Kidney (tissue), 14 donors: Measurements from ENCODE around the gene SENP2. TPM values are rescaled to one million over a fixed set of nuclear protein-coding genes. Genes with fewer than 3 reads are reported as not detected.

ENCODE experiments used
- DNase-seq, 5 donors: peaks; one replicate each; pipeline ENCODE4 v3.0.0-alpha.2; 2013 to 2020
- FAIRE-seq: peaks from 2 replicates; lab custom pipeline; 2012; peaks lifted over from hg19 to GRCh38; lab: Jason Lieb, UNC
- H3K27ac ChIP-seq, 2 donors: one replicate each; pipeline ENCODE4 v1.7.0; 2013; ENCODE audit warnings: low read depth in 2 of 2, low read length in 2 of 2, inconsistent platforms in 1 of 2
- H3K27me3 ChIP-seq: one replicate; pipeline ENCODE4 v1.7.1; 2013; ENCODE audit warnings: low read length, inconsistent platforms; ENCODE audit not compliant: control insufficient read depth, insufficient read depth
- H3K36me3 ChIP-seq, 3 donors: one replicate each; pipeline versions ENCODE4 v1.7.0 to v1.7.1; 2013; ENCODE audit warnings: low read length in 3 of 3, control low read depth in 1 of 3, inconsistent platforms in 1 of 3; ENCODE audit not compliant: insufficient read depth in 3 of 3, control insufficient read depth in 2 of 3
- H3K4me1 ChIP-seq, 3 donors: one replicate each; pipeline versions ENCODE4 v1.7.0 to v1.7.1; 2013; ENCODE audit warnings: low read length in 3 of 3, inconsistent platforms in 1 of 3, low read depth in 1 of 3; ENCODE audit not compliant: control insufficient read depth in 2 of 3, insufficient read depth in 2 of 3
- H3K4me3 ChIP-seq, 3 donors: one replicate each; pipeline versions ENCODE4 v1.7.0 to v1.8.1; 2013; ENCODE audit warnings: low read length in 3 of 3, control low read depth in 1 of 3, inconsistent platforms in 1 of 3
- H3K9ac ChIP-seq, 3 donors: one replicate each; pipeline versions ENCODE4 v1.7.0 to v1.7.1; 2013; ENCODE audit warnings: low read length in 3 of 3, control low read depth in 1 of 3, inconsistent platforms in 1 of 3
- H3K9me3 ChIP-seq, 3 donors: one replicate each; pipeline versions ENCODE4 v1.7.0 to v1.7.1; 2013; ENCODE audit warnings: low read length in 3 of 3, control low read depth in 1 of 3, inconsistent platforms in 1 of 3; ENCODE audit not compliant: control insufficient read depth in 2 of 3, insufficient read depth in 1 of 3
- intact Hi-C: fragments of 100-400 bp; cut with DNase I; formaldehyde crosslinking; loops from one replicate; pipeline ENCODE4 v1.11.1; 2022
- polyA plus RNA-seq: library from polyadenylated mRNA; stranded (reverse); fragments of 350-450 nt; fragmentation: Illumina TruSeq; extraction: RNeasy Lipid Tissue Mini Kit (QIAGEN cat#74804); gene quantifications from one replicate; pipeline ENCODE4 v1.2.3, GENCODE V29; 2014; ENCODE audit warnings: low read depth, low replicate concordance; ENCODE audit not compliant: insufficient read depth
- total RNA-seq: library from RNA; stranded (reverse); fragmentation: NEBNext Ultra II Directional; extraction: Animal tissue kit (Norgen Biotek cat#: 25700); gene quantifications from one replicate; pipeline ENCODE4 v1.2.1, GENCODE V29; 2021
- TF ChIP-seq, protein P1 (sequence below): IDR thresholded peaks from 3 replicates; pipeline ENCODE4 v1.5.1; 2012; ENCODE audit warnings: mild to moderate bottlenecking, moderate library complexity, borderline replicate concordance; ENCODE audit not compliant: insufficient read depth; ENCODE audit errors: extremely low read depth
- donor health status: control.
- donor health status: control.
- donor health status: control.
- donor health status: control.
- donor health status: control.
- donor health status: DM: yes; HTN: yes; CAD: no.
- donor health status: Normal renal cell carcinoma (clear cell type).

Gene SENP2
- total and polyA plus RNA-seq, 2 donors from 2014 or later = 10.8 to 29.6 TPM

DNA sequence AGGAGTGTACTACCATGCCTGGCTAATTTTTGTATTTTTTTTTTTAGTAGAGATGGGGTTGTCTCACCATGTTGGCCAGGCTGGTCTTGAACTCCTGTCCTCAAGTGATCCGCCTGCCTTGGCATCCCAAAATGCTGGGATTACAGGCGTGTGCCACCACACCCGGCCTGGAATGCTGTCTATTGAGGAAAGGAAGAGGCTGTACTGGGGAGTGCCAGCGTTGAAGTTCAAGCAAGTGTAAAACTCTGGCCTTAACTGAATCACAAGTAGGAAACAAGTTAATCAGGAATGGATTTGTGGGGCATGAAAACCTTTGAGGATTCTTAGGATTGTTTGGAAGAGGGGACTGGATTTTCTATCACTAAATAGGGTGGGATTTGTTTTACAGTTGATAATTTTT lies 1.4 kb upstream of the SENP2 start:
- Histone ChIP-seq H3K36me3 (no peaks in the 10 kb centered on the region), H3K4me1 (peaks cover 0 to 19% (median 13%) of the 10 kb centered on the region in 3 donors), H3K27me3 (no peaks in the 10 kb centered on the region), H3K9me3 (no peaks in the 10 kb centered on the region), H3K9ac (no peak overlapping the region), H3K27ac (no peak overlapping the region), H3K4me3 (no peak overlapping the region)
- intact Hi-C loops = no loop called here
- DNase-seq (peak in 1 of 5 donors; percentile 16), FAIRE-seq (no peak)
- TF ChIP-seq, protein P1, sequence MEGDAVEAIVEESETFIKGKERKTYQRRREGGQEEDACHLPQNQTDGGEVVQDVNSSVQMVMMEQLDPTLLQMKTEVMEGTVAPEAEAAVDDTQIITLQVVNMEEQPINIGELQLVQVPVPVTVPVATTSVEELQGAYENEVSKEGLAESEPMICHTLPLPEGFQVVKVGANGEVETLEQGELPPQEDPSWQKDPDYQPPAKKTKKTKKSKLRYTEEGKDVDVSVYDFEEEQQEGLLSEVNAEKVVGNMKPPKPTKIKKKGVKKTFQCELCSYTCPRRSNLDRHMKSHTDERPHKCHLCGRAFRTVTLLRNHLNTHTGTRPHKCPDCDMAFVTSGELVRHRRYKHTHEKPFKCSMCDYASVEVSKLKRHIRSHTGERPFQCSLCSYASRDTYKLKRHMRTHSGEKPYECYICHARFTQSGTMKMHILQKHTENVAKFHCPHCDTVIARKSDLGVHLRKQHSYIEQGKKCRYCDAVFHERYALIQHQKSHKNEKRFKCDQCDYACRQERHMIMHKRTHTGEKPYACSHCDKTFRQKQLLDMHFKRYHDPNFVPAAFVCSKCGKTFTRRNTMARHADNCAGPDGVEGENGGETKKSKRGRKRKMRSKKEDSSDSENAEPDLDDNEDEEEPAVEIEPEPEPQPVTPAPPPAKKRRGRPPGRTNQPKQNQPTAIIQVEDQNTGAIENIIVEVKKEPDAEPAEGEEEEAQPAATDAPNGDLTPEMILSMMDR = no peak

DNA sequence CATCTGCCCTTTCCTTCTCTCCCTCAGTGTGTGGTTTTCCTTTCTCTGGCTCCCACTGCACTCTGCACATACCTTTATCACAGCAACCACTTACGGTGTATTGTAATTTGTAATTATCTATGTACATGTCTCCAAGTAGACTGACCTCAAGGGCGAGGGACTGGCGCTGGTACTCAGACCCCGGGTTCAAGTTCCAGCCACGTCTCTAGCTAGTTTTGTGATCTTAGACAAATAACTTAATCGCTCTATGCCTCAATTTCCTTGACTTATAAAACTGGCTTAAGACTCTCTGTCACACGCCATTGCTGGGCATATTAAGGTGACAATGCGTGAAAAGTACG lies 607 bp upstream of the SENP2 start:
- H3K36me3 ChIP-seq = no peaks in the 10 kb centered on the region
- no peaks in the 10 kb centered on the region for H3K9me3 ChIP-seq
- H3K4me1 ChIP-seq = peaks cover 0 to 19% (median 13%) of the 10 kb centered on the region in 3 donors
- peak overlapping the region; percentile 86 to 99 (median 98) for H3K4me3 ChIP-seq
- no peak for FAIRE-seq
- TF ChIP-seq, protein P1 = no peak
- no peak for DNase-seq
- no peaks in the 10 kb centered on the region for H3K27me3 ChIP-seq
- peak overlapping the region; percentile 70 to 89 for H3K27ac ChIP-seq
- H3K9ac ChIP-seq = peak overlapping the region; percentile 15 to 94 (median 88)
- intact Hi-C loops = no loop called here

DNA sequence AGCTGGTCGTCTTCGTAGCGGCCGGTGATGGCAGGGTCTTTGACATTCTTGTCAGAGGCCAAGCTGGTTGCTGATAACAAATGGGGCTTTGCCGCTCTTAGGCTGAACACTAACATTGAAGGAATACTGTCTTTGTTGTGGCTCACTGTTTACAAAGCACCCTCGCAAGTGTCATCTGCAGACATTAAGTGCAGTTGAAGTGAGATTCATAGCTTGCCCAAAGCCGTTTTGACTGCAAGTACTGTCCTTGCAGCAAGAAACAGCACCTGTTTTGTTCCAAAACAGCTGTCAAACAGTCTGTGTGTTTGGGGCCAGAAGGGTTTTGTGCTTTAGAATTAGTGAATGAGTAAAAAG lies 568 bp downstream of the SENP2 start:
- Histone ChIP-seq H3K4me1 (peaks cover 0 to 19% (median 13%) of the 10 kb centered on the region in 3 donors), H3K36me3 (no peaks in the 10 kb centered on the region), H3K27me3 (no peaks in the 10 kb centered on the region), H3K4me3 (peak overlapping the region; percentile 95 to 99 (median 96)), H3K9ac (peak overlapping the region; percentile 87 to 99 (median 90)), H3K9me3 (no peaks in the 10 kb centered on the region), H3K27ac (peak overlapping the region; percentile 95)
- intact Hi-C loops = no loop called here
- TF ChIP-seq, protein P1 = no peak
- FAIRE-seq = no peak
- no peak for DNase-seq

DNA sequence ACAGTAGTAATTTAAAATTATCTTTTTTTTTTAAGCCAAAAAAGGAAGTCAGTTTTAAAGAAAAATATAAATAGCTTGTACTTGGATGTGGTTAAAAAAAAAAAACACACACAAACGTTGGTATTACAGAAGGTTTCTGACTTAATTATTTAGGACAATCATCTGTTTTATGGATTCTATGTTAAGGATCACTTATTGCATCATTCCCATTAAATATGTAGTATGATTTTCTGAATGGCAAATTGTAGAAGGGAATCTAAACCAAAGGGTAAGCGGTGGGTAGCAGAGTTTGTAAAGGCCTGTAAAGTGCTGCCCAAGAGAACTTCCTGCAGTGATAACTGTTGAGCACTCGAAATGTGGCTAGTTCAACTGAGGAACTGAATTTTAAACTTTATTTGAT lies 8.0 kb downstream of the SENP2 start:
- H3K36me3 ChIP-seq = peaks cover 0 to 25% (median 0%) of the 10 kb centered on the region in 3 donors
- H3K9ac ChIP-seq = no peak overlapping the region
- intact Hi-C loops = no loop called here
- H3K9me3 ChIP-seq = no peaks in the 10 kb centered on the region
- no peak overlapping the region for H3K4me3 ChIP-seq
- H3K27me3 ChIP-seq = no peaks in the 10 kb centered on the region
- H3K27ac ChIP-seq = no peak overlapping the region
- TF ChIP-seq, protein P1 = no peak
- DNase-seq (no peak), FAIRE-seq (no peak)
- peaks cover 0 to 5% (median 0%) of the 10 kb centered on the region in 3 donors for H3K4me1 ChIP-seq
